A549 (cell line): Measurements from ENCODE around the gene SREBF1. TPM values are rescaled to one million over a fixed set of nuclear protein-coding genes. Genes with fewer than 3 reads are reported as not detected.

Source experiments
- ATAC-seq, 2 experiments: fragments of 200-7000 bp in 1 of 2; fragments of >200 bp in 1 of 2; cut with Nextera tagmentation in 1 of 2; cut with Tn5 transposase in 1 of 2; 3 replicates each; pipeline versions ENCODE4 v1.8.0 to v1.9.1; 2018 to 2020; ENCODE audit warnings: mild to moderate bottlenecking in 1 of 2, moderate library complexity in 1 of 2
- CTCF ChIA-PET: fragments of 300-600 bp; sonication (Branson Sonifier 250); formaldehyde crosslinking; extraction: SDS; loops from one replicate; lab custom pipeline; 2021; ENCODE audit warnings: antibody characterized with exemption, inconsistent platforms; lab: Yijun Ruan, JAX
- POLR2A ChIA-PET: fragments of 350-600 bp; formaldehyde crosslinking; extraction: SDS; loops from one replicate; lab custom pipeline; 2021; ENCODE audit warnings: antibody characterized with exemption, inconsistent platforms; lab: Yijun Ruan, JAX
- DNase-seq, 2 experiments: peaks; one replicate each; pipeline versions ENCODE4 v3.0.0 to v3.0.0-alpha.2; 2011 to 2016; ENCODE audit warnings: low read depth in 1 of 2, low spot score in 1 of 2
- FAIRE-seq: peaks from 2 replicates; lab custom pipeline; 2011; peaks lifted over from hg19 to GRCh38; lab: Jason Lieb, UNC
- H3K27ac ChIP-seq, 2 experiments: fragments of >200 bp; sonication (Bioruptor Twin); formaldehyde crosslinking; 3 replicates each; pipeline ENCODE4 v1.5.1; 2016 to 2017
- H3K4me1 ChIP-seq: fragments of >200 bp; sonication (Bioruptor Twin); formaldehyde crosslinking; 3 replicates; pipeline ENCODE4 v1.6.1; 2016
- H3K4me2 ChIP-seq: fragments of >200 bp; sonication (Bioruptor Twin); formaldehyde crosslinking; 3 replicates; pipeline ENCODE4 v1.6.1; 2016
- H3K4me3 ChIP-seq: fragments of >200 bp; sonication (Bioruptor Twin); formaldehyde crosslinking; 3 replicates; pipeline ENCODE4 v1.5.1; 2016
- H3K9me3 ChIP-seq: fragments of >200 bp; sonication (Bioruptor Twin); formaldehyde crosslinking; 3 replicates; pipeline ENCODE4 v1.6.1; 2016
- CBX8 ChIP-seq: fragments of 200-600 bp; sonication (generic); IDR thresholded peaks from 2 replicates; pipeline ENCODE4 v1.6.1; 2016
- CEBPB ChIP-seq, 2 experiments: fragments of >200 bp in 1 of 2; sonication (Bioruptor Twin) in 1 of 2; formaldehyde crosslinking in 1 of 2; IDR thresholded peaks; 2 replicates each; pipeline ENCODE4 v1.6.1; 2012 to 2016
- CHD4 ChIP-seq: fragments of 200-600 bp; sonication (generic); IDR thresholded peaks from 2 replicates; pipeline ENCODE4 v1.6.1; 2016; ENCODE audit warnings: antibody characterized with exemption, mild to moderate bottlenecking, borderline replicate concordance
- CTCF ChIP-seq: fragments of >200 bp; sonication (Bioruptor Twin); formaldehyde crosslinking; IDR thresholded peaks from 3 replicates; pipeline ENCODE4 v1.5.1; 2016
- EHMT2 ChIP-seq: fragments of 200-600 bp; sonication (generic); IDR thresholded peaks from 2 replicates; pipeline ENCODE4 v1.6.1; 2016; ENCODE audit warnings: antibody characterized with exemption, low read depth, mild to moderate bottlenecking, moderate library complexity
- EP300 ChIP-seq, 2 experiments: fragments of >200 bp; sonication (Bioruptor Twin); formaldehyde crosslinking; IDR thresholded peaks; 2 replicates in 1 of 2; 3 replicates in 1 of 2; pipeline ENCODE4 v1.6.1; 2016 to 2017
- GATA3 ChIP-seq: IDR thresholded peaks from 2 replicates; pipeline ENCODE4 v1.6.1; 2012; ENCODE audit warnings: borderline replicate concordance
- HOXA7 ChIP-seq: fragments of 250-450 bp; sonication (Bioruptor Pico); IDR thresholded peaks from 2 replicates; pipeline ENCODE4 v1.5.0; 2020; ENCODE audit warnings: mild to moderate bottlenecking, moderate library complexity
- JUNB ChIP-seq: fragments of >200 bp; sonication (Bioruptor Twin); formaldehyde crosslinking; IDR thresholded peaks from 2 replicates; pipeline ENCODE4 v1.6.1; 2016
- MAFK ChIP-seq: fragments of 450-650 bp; IDR thresholded peaks from 2 replicates; pipeline ENCODE4 v1.6.1; 2014; ENCODE audit not compliant: partially characterized antibody
- MAX ChIP-seq: IDR thresholded peaks from 2 replicates; pipeline ENCODE4 v1.6.1; 2012
- MAZ ChIP-seq: fragments of 150-350 bp; IDR thresholded peaks from 2 replicates; pipeline ENCODE4 v1.6.1; 2014; ENCODE audit warnings: antibody characterized with exemption, low read depth, low read length, borderline replicate concordance
- MYC ChIP-seq: IDR thresholded peaks from 2 replicates; pipeline ENCODE4 v1.6.1; 2012; ENCODE audit warnings: mild to moderate bottlenecking, inconsistent platforms, low read length, improper control_type of control experiment, borderline replicate concordance
- RFX5 ChIP-seq: fragments of 450-650 bp; IDR thresholded peaks from 2 replicates; pipeline ENCODE4 v1.7.1; 2014; ENCODE audit warnings: antibody characterized with exemption, mild to moderate bottlenecking, moderate library complexity
- SMC3 ChIP-seq: fragments of >200 bp; sonication (Bioruptor Twin); formaldehyde crosslinking; IDR thresholded peaks from 3 replicates; pipeline ENCODE4 v1.6.1; 2018; ENCODE audit warnings: inconsistent platforms
- USF2 ChIP-seq: fragments of 450-650 bp; IDR thresholded peaks from 2 replicates; pipeline ENCODE4 v1.6.1; 2014; ENCODE audit warnings: antibody characterized with exemption
- ZC3H11A ChIP-seq: fragments of 450-650 bp; IDR thresholded peaks from 2 replicates; pipeline ENCODE4 v1.6.1; 2014; ENCODE audit warnings: antibody characterized with exemption, mild to moderate bottlenecking
- ZFP36 ChIP-seq: fragments of 450-650 bp; IDR thresholded peaks from 2 replicates; pipeline ENCODE4 v1.6.1; 2014; ENCODE audit warnings: borderline replicate concordance; ENCODE audit not compliant: partially characterized antibody
- ZSCAN20 ChIP-seq: fragments of 250-450 bp; sonication (Bioruptor Pico); IDR thresholded peaks from 2 replicates; pipeline ENCODE4 v1.8.0; 2022; ENCODE audit warnings: mild to moderate bottlenecking, moderate library complexity
- WGBS: methylation state at CpG from one replicate; pipeline ENCODE4 v1.1.6; 2017; ENCODE audit errors: missing lambda C conversion rate; 5-methylcytosine and 5-hydroxymethylcytosine counted together
- polyA plus RNA-seq, 4 experiments: library from polyadenylated mRNA; depleted of rRNA in 3 of 4; stranded (reverse); fragments of >200 nt; fragmentation: RNase III in 1 of 4; extraction: RNeasy Plus Mini Kit Qiagen cat#74134 plus additional on column Dnase treatment in 1 of 4; gene quantifications; 2 replicates in 3 of 4; 3 replicates in 1 of 4; pipeline ENCODE4 v1.2.3, GENCODE V29; 2011 to 2017

The SREBF1 gene
- polyA plus RNA-seq, 2 of the 4 experiments (the other 2 are of a cell fraction), result 47.4 to 159 TPM

DNA sequence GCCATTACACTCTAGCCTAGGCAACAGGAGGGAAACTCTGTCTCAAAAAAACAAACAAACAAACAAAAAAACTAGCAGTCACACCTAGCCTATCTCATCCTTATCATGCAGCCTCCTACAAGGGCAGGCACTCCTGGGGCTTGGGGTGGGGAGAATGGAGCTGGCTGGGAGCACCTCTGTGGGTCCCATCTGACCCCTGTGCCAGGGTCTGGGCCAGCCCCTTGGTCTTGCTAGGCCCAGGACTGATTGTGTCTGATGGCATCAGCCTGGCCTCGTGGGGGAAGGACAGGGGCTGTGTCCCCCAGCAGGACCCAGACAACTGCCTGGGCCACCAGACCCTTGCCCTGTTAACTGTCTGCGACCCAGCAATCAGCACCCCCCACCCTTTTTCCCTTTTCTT is 49.8 kb downstream of the SREBF1 start (continued):
- TF ChIP-seq USF2 (no peak), CBX8 (no peak), RFX5 (no peak), GATA3 (no peak), MAFK (no peak), MYC (no peak), EHMT2 (no peak)

DNA sequence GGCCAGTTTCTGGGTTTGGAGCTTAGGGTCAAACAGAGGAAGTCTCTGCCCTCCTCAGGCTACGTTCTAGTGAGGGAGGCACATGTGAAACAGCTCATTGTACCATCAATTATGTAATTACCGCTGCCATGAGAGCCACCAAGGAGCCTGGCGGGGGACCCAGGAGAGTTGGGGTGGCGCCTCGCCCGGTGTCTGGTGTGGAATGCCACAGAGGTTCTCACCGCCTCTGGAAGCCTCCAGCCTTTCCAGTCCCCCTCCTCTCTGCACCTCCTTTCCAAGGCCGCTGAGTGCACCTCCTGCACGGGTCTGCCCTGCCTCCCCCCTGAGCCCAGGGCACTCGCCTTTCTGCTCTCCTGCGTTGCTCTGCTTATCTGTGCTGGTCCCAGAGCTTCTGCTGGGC is 51.4 kb downstream of the SREBF1 start:
- Histone ChIP-seq H3K4me1 (peaks cover 76% of the 10 kb centered on the region), H3K9me3 (no peaks in the 10 kb centered on the region), H3K27ac (peak overlapping the region in 1 of 2 experiments; percentile 23; a peak in 1 of 6 replicates), H3K4me2 (0 out of 3 replicates have a peak overlapping the region, but pooled peaks have one; percentile 17)
- POLR2A ChIA-PET, result no interaction called here
- FAIRE-seq (no peak), ATAC-seq (no peak)
- CTCF ChIA-PET, result interaction anchor here (1.2 to 5.8 kb wide), 10 partner anchors 10 to 106 kb away, joined by 3 to 33 read pairs (median 5); no protein-coding TSS in a partner anchor
- TF ChIP-seq USF2, result no peak
- TF ChIP-seq EP300 (IDR thresholded peaks at IDR 0.05), result no peak
- no peak for TF ChIP-seq CEBPB (IDR thresholded peaks at IDR 0.05)
- TF ChIP-seq EHMT2, result no peak
- no peak for TF ChIP-seq ZC3H11A
- TF ChIP-seq ZSCAN20, result no peak
- no peak for TF ChIP-seq SMC3
- TF ChIP-seq JUNB, result no peak
- no peak for TF ChIP-seq MAZ
- TF ChIP-seq, all 56 proteins: peak for 0
- 81% methylated on average over 11 of the region's 11 CpGs for WGBS
- H3K4me3 ChIP-seq, result no peak overlapping the region
- no peak for DNase-seq

DNA sequence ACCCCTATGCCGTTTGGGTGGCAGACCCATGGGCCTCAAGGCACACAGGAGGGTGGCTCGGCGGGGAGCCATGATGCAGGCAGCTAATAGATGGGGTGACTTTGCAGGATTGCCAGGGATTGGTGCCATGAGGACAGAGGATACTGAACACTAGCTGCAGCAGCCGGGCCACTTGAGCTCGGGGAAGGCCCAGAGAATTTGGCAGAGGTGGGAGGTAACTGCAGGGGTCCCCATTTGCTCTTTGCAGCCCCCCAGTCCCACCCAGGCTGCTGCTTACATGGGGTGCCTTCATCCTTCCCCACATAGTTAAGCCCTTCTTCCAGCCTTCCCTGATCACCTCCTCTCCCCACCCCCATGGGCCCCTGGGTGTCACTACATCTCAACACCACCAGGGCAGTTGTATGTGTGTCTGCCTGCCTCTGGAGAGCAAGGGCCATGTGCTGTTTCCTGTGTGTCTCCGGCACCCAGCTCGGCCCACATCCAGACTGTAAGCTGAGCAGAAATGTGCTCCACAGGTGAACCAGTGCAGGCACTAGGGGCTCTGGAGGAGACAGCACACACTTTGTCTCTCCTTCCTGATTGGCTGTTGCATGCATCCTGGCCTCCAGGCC is 52.0 kb downstream of the SREBF1 start:
- H3K4me3 ChIP-seq, result no peak overlapping the region
- ChIA-PET POLR2A (no interaction called here), CTCF (interaction anchor here (0.6 to 5.8 kb wide), 10 partner anchors 10 to 168 kb away, joined by 3 to 33 read pairs (median 4); no protein-coding TSS in a partner anchor)
- TF ChIP-seq MYC, result no peak
- peak; percentile 3; the same call in 1 of the 2 replicates for TF ChIP-seq MAX
- DNase-seq (peak; percentile 69 to 71), ATAC-seq (peak; percentile 69 to 78), FAIRE-seq (no peak)
- H3K9me3 ChIP-seq, result no peaks in the 10 kb centered on the region
- no peak overlapping the region; the same call in 2 of the 3 replicates for H3K4me2 ChIP-seq
- WGBS, result 65% methylated on average over 6 of the region's 7 CpGs
- H3K27ac ChIP-seq, result peak overlapping the region in 1 of 2 experiments; percentile 23; a peak in 1 of 6 replicates
- H3K4me1 ChIP-seq, result peaks cover 74% of the 10 kb centered on the region

DNA sequence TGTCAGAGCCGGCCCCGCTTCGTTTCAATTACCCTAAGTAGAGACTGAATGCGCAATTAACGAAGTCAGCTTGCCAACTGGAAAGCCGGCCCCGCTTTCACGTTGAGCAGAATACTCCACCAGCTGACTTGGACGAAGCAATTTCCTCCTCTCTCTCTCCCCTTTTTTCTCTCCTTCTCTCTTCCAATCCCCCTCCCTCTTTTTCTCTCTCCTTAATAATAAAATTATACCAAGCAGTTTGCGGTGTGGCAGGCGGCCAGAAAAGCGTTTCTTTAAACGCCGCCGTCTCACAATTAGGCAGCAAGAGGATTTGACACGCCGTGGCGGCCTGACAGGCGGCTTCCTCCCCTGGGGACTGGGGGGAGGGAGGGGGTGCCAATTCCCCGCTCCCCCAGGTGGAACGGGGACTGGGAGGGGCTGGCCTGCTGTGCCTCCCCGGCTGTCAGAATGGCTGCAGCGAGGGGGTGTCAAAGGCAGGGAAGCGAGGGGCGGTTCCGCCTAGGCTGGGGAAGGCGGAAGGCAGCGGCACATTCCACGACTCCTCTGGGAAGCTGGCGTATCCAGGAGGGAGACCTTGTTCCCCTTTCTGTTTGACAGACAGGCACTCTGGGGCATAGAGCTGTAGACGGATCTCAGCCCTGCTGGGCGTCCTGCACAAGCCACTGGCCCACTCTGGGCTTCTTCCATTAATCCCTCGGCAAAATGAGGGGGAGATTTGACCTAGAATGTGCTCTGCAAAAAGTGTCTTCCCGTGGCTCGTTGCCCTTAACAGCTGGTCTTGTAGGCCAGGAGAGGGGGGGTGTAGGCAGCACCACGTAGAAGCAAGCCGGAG is 52.7 kb downstream of the SREBF1 start:
- FAIRE-seq (no peak), ATAC-seq (no peak), DNase-seq (no peak)
- no peak overlapping the region; the same call in 2 of the 3 replicates for H3K4me2 ChIP-seq
- peaks cover 67% of the 10 kb centered on the region for H3K4me1 ChIP-seq
- WGBS, result 85% methylated on average over 37 of the region's 37 CpGs
- no peak for TF ChIP-seq CHD4
- no peak for TF ChIP-seq CTCF
- TF ChIP-seq HOXA7 (CRISPR knock-in tag), result no peak
- TF ChIP-seq ZFP36, result peak; percentile 22
- H3K4me3 ChIP-seq, result no peak overlapping the region
- H3K9me3 ChIP-seq, result no peaks in the 10 kb centered on the region
- CTCF ChIA-PET, result interaction anchor here (0.6 to 5.8 kb wide), 7 partner anchors 9 to 167 kb away, joined by 3 to 33 read pairs (median 4); no protein-coding TSS in a partner anchor
- POLR2A ChIA-PET, result interaction anchor here (1.0 kb wide), 1 partner anchor 107 kb away, joined by 3 read pairs; no protein-coding TSS in a partner anchor
- H3K27ac ChIP-seq, result peak overlapping the region in 1 of 2 experiments; percentile 23; a peak in 1 of 6 replicates
